ENCODE measurements around the gene CLEC4M. TPM values are rescaled to one million over a fixed set of nuclear protein-coding genes. Genes with fewer than 3 reads are reported as not detected.
"Not testable (repeated sequence)": the region's sequence is repeated elsewhere in the genome, so short reads cannot be mapped to it uniquely, and the experiment has no call there.

CLEC4M gene
- total RNA-seq, 1 donor from 2014 or later = 5.8 TPM

DNA sequence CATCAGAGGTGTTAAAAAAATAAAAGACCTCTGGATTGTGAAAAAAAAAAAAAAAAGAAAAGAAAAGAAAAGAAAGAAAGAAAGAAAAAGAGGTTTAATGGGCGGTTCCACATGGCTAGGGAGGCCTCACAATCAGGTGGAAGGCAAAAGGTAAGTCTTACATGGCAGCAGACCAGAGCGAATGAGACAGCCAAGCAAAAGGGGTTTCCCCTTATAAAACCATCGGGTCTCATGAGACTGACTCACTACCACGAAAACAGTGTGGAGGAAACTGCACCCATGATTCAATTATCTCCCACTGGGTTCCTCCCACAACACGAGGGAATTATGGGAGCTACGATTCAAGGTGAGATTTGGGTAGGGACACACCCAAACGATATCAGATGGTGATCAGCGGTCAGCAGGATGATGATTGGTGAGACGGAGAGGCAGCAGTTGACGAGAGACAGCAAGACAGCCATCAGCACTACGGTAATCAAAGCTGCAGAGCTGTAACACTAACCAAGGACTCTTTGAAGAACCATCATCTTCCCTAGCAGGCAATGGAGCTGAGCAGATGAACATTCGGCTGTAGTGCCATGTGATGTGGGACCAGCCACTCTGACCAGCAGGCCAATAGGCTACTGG is 11.8 kb upstream of the CLEC4M start:
- Histone ChIP-seq H3K27me3 (ENCODE audit: low read depth) (peaks cover 4% of the 10 kb centered on the region), H3K27ac (no peak overlapping the region), H3K4me3 (no peak overlapping the region), H3K9me3 (peaks cover 5% of the 10 kb centered on the region), H3K4me1 (no peaks in the 10 kb centered on the region), H3K36me3 (no peaks in the 10 kb centered on the region)
- no peak for DNase-seq
- TF ChIP-seq, protein P1, sequence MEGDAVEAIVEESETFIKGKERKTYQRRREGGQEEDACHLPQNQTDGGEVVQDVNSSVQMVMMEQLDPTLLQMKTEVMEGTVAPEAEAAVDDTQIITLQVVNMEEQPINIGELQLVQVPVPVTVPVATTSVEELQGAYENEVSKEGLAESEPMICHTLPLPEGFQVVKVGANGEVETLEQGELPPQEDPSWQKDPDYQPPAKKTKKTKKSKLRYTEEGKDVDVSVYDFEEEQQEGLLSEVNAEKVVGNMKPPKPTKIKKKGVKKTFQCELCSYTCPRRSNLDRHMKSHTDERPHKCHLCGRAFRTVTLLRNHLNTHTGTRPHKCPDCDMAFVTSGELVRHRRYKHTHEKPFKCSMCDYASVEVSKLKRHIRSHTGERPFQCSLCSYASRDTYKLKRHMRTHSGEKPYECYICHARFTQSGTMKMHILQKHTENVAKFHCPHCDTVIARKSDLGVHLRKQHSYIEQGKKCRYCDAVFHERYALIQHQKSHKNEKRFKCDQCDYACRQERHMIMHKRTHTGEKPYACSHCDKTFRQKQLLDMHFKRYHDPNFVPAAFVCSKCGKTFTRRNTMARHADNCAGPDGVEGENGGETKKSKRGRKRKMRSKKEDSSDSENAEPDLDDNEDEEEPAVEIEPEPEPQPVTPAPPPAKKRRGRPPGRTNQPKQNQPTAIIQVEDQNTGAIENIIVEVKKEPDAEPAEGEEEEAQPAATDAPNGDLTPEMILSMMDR (IDR thresholded peaks at IDR 0.05) = no peak
- intact Hi-C loops (cut with DNase I) = no loop called here
- ATAC-seq = no peak

DNA sequence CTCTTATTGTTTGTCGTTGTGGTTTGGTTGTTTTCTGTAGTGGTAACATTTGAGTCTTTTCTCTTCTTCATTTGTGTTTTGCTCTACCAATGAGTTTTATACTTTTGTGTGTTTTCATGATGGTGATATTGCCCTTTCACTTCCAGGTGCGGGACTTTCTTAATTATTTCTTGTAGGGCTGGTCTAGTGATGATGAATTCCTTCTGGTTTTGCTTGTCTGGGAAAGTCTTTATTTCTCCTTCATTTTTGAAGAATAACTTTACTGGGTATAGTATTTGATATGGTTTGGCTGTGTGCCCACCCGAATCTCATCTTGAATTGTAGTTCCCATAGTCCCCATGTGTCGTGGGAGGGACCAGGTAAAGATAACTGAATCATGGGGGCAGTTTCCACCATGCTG is 6.8 kb upstream of the CLEC4M start:
- Histone ChIP-seq H3K36me3 (no peaks in the 10 kb centered on the region), H3K9me3 (peaks cover 36% of the 10 kb centered on the region), H3K4me3 (no peak overlapping the region), H3K4me1 (no peaks in the 10 kb centered on the region), H3K27me3 (ENCODE audit: low read depth) (no peaks in the 10 kb centered on the region), H3K27ac (no peak overlapping the region)
- TF ChIP-seq, protein P1 (IDR thresholded peaks at IDR 0.05) = no peak
- ATAC-seq (no peak), DNase-seq (no peak)
- intact Hi-C loops (cut with DNase I) = no loop called here

DNA sequence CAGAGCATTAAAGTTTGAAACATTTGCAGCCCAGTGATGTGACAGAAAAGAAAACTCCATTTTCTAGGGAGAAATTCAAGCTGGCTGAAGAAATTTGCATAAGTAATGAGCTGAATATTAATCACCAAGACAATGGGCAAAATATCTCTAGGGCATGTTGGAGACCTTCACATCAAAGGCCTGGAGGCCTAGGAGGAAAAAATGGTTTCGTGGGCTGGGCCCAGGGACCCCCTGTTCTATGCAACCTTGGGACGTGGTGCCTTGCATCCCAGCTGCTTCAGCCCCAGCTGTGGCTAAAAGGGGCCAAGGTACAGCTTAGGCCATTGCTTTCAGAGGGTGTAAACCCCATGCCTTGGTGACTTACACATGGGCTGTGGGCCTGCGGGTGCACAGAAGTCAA is 5.7 kb upstream of the CLEC4M start:
- Histone ChIP-seq H3K27me3 (ENCODE audit: low read depth) (no peaks in the 10 kb centered on the region), H3K36me3 (no peaks in the 10 kb centered on the region), H3K9me3 (peaks cover 36% of the 10 kb centered on the region), H3K4me1 (no peaks in the 10 kb centered on the region), H3K27ac (no peak overlapping the region), H3K4me3 (no peak overlapping the region)
- TF ChIP-seq, protein P1 (IDR thresholded peaks at IDR 0.05) = no peak
- DNase-seq (no peak), ATAC-seq (no peak)
- intact Hi-C loops (cut with DNase I) = no loop called here

DNA sequence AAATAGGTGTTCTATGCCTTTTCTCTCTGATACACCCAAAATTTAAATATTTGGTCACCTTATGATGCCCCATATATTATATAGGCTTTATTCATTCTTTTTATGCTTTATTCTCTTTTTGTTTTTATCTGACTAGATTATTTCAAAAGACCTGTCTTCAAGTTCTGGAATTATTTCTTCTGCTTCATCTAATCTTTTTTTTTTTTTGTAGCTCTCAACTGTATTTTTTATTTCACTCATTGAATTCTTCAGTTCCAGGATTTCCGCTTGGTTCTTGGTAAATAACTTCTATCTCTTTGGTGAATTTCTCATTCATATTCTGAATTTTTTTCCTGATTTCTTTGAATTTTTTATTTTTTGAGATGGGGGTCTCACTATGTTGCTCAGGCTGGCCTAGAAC is 3.9 kb upstream of the CLEC4M start:
- no peak overlapping the region for H3K27ac ChIP-seq
- TF ChIP-seq, protein P1 (IDR thresholded peaks at IDR 0.05) = no peak
- no peak overlapping the region for H3K4me3 ChIP-seq
- DNase-seq (no peak), ATAC-seq (no peak)
- no peaks in the 10 kb centered on the region for H3K36me3 ChIP-seq
- no peaks in the 10 kb centered on the region for H3K27me3 ChIP-seq (ENCODE audit: low read depth)
- no peaks in the 10 kb centered on the region for H3K4me1 ChIP-seq
- H3K9me3 ChIP-seq = peaks cover 36% of the 10 kb centered on the region
- intact Hi-C loops (cut with DNase I) = no loop called here

DNA sequence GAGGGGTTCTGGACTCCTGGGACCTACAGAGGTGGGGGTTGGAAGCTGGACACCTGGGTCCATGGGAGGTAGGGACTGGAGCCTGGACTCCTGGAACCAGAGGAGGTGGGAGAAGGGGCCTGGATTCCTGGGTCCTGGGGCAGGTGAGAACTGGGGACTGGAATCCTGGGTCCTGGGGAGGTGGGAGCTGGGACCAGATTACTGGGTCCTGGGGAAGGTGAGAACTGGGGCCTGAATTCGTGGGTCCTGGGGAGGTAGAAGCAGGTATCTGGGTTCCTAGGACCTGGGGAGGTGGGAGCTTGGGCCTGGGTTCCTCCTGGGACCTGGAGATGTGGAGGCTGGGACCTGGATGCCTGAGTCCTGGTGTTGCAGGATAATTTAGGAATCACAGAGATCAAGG is 653 bp downstream of the CLEC4M start:
- Histone ChIP-seq H3K27ac (no peak overlapping the region), H3K9me3 (peaks cover 12% of the 10 kb centered on the region), H3K4me3 (no peak overlapping the region), H3K36me3 (no peaks in the 10 kb centered on the region), H3K27me3 (ENCODE audit: low read depth) (no peaks in the 10 kb centered on the region), H3K4me1 (no peaks in the 10 kb centered on the region)
- TF ChIP-seq, protein P1 (IDR thresholded peaks at IDR 0.05) = no peak
- no peak for ATAC-seq
- intact Hi-C loops (cut with DNase I) = no loop called here
- DNase-seq = no peak

DNA sequence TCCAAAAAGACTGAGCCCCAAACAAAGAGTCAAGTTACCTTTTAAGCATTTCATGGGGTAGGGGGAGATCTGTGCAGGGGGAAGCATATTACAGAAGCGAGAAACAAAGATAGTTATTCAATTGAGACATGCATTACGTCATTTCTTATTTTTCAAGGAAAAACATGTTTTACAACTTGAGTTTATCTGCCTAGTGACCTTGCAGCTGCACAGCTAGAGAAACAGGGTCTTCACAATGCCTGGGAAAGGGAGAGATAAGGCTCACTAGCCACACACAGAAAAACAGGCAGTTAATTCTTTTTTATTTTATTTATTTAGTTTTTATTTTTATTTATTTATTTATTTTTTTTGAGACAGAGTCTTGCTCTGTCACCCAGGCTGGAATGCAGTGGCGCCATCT is 1.1 kb downstream of the CLEC4M start:
- DNase-seq; H3K27me3 ChIP-seq (ENCODE audit: low read depth); H3K9me3 ChIP-seq; H3K27ac ChIP-seq; ATAC-seq; intact Hi-C loops (cut with DNase I); H3K4me3 ChIP-seq; H3K36me3 ChIP-seq; H3K4me1 ChIP-seq: not testable (repeated sequence)

DNA sequence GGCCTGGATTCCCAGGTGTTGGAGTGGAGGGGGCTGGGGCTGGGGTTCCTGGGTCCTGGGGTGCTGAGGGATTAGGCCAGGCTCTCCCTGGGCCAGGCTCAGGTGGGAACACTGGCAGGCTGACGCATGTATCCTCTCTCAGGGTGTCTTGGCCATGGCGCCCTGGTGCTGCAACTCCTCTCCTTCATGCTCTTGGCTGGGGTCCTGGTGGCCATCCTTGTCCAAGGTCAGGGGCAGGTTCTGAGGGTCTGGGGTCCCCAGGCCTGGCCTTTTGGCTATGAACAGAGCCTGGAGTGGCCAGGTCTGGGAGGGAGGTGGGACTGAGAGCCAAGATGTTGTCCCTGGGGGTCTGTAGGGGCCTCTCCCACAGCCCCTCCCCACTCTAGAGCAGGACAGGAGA is 2.0 kb downstream of the CLEC4M start:
- H3K27ac ChIP-seq; H3K4me3 ChIP-seq; H3K4me1 ChIP-seq; H3K9me3 ChIP-seq; ATAC-seq; H3K36me3 ChIP-seq; DNase-seq; intact Hi-C loops (cut with DNase I); H3K27me3 ChIP-seq (ENCODE audit: low read depth): not testable (repeated sequence)

All from lower lobe of right lung (tissue), 2 donors.